ENCODE measurements around the gene USP37.
A peak's percentile ranks its signal among the peaks of the same experiment; 100 is the strongest.

Gene USP37

DNA sequence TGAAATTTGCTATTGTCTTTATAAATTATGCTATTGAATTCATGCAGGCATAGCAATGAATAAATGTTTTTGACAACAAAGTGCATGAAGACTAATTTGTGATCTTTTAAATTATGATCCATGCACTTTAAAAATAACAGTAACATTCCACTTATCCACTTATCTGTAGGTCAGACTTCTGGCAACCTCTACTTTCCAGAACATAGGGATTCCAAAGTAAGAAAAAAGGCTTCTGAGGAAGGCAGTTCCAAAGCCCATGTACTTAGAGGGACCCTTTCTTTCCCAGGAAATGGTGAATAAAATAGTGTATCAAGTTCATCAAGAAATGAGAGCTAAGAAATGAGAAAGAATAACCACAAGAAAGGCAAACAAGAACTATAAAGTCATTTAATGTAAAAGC, 90.9 kb downstream of the USP37 start:
- no peak for DNase-seq (ENCODE audit: low spot score)

DNA sequence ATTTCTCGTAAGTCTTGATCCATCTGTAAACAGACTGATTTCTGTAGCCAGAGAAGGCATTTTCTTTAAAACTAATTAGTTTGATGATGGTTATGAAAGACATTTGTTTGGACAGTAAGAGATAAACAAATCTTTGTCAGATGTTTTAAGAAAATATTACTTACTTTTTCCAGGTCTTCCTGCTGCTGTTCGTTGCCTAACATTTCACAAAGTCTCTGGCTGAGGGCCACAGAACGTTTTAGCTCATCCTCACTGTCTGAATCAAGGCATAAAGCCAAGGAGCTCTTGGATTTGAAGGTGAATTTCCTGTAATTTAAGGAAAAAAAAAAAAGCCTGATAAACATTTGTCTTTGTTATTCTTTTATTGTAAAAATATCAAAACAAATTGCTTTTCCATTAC, 91.5 kb downstream of the USP37 start:
- DNase-seq (ENCODE audit: low spot score): peak; percentile 3

DNA sequence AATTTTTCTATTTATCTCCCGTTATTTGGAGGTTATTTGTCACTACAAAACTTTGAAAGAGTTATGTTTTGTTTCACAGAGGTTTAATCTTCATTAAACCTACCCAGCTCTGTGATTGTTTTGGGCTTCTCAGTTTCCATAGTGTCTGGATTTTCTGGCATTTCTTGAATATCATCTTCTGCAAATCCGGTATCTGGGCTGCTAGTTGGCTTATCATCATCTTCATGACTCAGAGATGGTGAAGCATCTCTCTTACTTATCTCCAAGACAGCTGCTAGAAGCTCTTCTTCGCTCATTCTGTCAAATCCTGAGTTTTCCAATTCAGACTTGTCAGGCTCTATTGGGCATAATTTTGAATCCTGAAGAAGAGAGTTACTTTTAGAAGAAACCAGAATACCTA, 93.6 kb downstream of the USP37 start:
- DNase-seq (ENCODE audit: low spot score): no peak

DNA sequence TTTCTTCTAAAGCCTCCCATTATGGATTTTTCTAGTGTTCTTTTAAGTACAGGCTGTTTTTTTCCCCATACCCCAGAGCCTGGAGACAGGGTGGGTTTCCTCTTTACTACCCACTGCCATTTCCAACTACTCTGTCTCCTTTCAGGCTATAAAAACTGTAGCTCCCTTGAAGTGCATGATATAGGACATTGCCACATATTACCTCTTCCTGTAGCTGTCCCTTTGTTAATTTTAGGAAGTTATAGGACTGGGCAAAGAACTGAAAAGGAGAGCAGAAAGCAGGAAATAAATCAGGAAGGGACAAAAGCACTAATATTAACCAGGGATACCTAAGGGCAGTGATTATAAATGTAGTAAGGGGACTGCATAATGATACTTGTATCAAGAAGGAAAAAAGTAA, 95.2 kb downstream of the USP37 start:
- no peak for DNase-seq (ENCODE audit: low spot score)

DNA sequence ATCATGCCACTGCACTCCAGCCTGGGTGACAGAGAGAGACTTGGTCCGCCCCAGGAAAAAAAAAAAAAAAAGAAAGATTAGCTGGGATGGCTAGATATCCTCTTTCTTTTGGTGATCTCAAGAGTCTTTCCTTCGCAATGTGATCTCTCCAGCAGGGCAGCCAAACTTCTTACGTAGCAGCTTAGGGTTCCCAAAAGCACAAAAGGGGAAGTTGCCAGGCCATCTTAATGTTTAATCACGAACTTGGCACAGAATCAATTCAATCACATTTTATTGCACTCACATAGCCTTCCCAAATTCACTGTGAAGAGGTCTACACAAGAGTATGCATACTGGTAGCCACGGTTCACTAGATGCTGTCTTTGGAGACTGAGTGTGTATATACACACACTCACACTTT, 96.2 kb downstream of the USP37 start:
- no peak for DNase-seq (ENCODE audit: low spot score)

DNA sequence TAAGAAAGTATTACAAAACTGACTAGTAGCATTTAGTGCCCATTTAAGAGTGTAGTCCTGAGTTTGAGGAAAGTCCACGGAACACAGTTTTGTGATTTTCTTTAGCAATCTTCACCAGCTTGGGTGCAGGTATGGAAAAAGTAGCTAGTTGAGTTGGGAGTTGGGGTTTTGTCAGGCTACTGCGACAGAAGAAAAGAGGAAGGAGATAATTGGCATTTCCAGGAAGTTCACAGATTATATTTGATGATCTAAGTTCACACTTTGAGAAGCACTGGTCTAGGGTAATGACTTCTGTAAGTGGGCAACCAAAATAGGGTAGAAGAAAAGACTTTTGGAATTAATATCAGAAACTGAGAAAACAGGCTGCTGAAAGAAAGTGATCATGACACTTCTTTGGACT, 97.1 kb downstream of the USP37 start:
- DNase-seq (ENCODE audit: low spot score): no peak

DNA sequence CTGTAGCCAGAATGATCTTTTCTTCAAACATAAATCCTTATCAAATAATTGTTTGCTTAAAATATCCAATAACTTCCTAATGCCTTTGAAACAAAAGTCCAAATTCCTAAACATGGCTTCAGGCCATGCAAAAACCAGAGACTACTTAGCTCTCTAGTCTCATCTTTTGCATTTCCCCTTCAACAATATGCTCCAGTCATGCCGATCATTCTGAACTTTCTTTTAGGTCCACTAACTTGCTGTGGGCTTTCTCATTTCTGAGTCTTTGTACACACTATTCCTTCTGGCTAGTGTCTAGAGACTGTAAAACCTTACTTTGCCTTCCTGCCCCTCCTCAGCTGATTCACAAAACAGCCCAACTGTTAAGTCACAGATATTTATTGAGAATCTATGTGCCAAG, 97.7 kb downstream of the USP37 start:
- DNase-seq (ENCODE audit: low spot score): no peak

DNA sequence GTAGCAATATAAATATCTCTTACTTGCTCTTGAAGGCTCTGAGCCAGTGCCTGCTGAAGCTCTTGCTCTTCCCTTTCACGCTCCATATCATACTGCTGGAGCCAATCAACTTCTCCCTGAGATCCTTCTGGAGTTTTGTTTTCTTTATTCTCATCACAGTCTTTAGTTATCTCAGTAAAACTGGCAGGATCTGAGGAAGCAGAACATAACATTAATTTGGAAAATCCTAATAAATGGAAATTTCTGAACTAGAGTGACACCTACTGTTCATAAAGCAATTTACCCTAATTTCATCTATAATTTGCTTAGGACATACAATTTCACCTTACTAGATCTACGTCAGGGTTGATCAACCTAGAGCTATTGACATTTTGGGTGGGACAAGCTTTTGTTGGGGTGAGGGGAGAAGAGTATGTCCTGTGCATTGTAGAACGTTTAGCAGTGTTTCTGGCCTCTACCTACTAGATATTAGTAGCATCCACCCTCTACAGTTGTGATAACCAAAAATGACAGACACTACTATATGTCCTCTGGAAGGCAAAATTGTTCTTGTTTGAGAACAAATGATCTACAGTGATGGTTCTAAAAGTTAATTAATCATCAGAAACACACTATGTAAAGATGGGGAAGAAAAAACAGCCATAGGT, 102.0 kb downstream of the USP37 start:
- peak; percentile 12 for DNase-seq (ENCODE audit: low spot score)

DNA sequence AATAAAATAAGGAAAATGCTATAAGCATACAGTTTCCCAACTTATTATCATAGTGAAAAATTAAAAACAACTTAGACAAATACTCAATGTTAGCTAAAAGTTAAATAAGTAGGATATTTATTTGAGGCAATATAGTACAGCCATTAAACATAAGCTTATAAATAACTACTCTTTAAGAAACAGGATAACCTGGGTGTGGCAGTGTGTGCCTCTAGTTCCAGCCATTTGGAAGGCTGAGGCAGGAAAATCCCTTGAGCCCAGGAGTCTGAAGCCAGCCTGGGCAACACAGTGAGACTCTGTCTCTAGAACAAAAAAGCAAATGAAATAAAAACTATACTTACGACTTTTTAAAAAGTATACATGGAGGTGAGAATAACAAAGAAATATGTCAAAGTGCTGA, 109.6 kb downstream of the USP37 start:
- no peak for DNase-seq (ENCODE audit: low spot score)

DNA sequence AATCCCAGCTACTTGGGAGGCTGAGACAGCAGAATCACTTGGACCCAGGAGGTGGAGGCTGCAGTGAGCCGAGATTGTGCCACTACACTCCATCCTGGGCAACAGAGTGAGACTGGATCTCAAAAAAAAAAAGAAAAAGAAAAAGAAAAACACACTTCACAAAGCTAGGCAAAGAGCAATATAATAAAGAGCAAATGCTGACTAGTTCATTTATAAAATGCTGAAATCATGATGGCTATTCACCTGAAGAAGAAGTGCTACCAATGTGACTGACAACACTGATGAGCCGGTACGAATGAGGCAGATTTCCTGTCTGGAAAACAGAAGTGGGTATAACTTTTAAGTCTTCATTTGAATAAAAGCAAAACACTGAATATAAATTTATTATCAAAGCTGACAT, 111.3 kb downstream of the USP37 start:
- no peak for DNase-seq (ENCODE audit: low spot score)

DNA sequence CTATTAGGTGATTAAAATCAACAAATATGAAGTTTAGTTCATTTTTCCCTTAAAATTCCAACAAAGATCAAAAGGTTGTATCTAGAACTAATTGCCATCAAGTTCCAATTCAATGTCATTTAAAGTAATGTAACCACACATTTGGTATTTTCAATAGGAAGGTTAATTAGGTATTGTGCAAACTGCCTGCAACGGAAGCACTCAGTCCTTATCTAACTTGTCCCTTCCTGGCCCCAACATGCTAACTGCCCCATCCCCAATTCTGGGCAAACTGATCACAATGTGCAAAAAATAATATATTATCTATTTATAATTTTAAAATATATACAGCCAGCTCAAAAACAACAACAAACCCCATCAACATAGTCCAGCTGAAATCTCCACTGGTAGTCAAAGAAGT, 116.1 kb downstream of the USP37 start:
- no peak for DNase-seq (ENCODE audit: low spot score)

DNA sequence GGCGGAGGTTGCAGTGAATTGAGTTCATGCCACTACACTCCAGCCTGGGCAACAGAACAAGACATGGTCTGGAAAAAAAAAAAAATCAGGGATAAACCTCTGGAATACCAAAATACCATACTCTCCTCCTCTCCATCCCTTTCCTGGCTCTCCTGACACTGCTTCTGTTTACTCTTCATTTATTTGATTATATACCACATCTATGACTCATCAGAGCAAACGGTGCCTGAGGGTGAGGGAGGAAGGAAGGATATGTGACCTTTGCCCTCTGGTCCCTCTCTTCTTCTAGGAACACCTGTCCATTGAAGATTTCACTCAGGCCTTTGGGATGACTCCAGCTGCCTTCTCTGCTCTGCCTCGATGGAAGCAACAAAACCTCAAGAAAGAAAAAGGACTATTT, 119.2 kb downstream of the USP37 start:
- no peak for DNase-seq (ENCODE audit: low spot score)

DNA sequence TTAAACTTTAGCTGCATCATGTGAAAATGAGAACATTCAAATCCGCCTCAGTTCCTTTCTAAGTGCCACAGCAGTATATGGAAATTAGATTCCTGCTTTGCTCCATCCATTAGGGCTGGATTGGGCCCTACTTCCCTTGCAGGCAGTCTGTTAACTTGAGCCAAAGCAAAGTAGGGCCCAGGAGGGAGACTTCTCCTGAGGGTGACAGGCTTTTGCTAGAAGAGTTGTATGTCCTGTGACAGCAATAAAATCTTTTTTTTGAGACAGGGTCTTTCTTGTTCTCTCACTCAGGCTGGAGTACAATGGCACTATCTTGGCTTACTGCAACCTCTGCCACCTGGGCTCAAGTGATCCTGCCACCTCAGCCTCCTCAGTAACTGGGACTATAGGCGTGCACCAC, 121.1 kb downstream of the USP37 start:
- DNase-seq (ENCODE audit: low spot score): no peak

DNA sequence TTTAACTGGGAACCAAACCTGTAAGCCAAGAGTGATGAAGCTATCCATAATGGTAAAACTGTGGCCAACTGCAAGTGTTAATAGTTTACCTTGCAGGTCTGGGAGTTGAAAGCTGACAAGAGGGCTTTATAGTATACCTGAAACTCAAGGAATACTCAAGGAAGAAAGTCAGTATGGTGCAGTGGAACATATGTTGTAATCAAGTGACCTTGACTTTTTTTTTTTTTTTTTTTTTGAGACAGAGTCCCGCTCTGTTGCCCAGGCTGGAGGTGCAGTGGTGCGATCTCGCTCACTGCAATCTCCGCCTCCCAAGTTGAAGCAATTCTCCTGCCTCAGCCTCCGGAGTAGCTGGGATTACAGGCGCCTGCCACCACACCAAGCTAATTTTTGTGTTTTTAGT, 121.6 kb downstream of the USP37 start:
- DNase-seq (ENCODE audit: low spot score): no peak

DNA sequence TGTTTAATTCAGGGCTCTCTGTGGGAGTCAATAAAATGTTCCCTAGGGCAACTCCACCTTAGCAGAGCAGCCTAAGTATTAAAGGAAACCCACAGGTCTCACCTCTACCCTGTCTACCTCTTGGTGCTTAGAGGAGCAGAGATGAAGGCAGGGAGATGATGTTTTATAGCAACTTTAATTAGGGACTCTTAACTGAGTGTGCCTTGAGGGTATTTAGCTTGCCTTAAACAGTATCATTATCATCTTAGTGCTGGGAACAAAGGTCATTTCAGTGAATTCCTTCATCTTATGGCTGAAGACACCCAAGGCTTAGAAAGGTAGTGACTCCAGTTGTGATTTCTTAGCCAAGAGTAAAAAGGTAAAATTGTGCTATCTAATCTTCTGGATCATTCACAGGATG, 122.5 kb downstream of the USP37 start:
- no peak for DNase-seq (ENCODE audit: low spot score)

DNA sequence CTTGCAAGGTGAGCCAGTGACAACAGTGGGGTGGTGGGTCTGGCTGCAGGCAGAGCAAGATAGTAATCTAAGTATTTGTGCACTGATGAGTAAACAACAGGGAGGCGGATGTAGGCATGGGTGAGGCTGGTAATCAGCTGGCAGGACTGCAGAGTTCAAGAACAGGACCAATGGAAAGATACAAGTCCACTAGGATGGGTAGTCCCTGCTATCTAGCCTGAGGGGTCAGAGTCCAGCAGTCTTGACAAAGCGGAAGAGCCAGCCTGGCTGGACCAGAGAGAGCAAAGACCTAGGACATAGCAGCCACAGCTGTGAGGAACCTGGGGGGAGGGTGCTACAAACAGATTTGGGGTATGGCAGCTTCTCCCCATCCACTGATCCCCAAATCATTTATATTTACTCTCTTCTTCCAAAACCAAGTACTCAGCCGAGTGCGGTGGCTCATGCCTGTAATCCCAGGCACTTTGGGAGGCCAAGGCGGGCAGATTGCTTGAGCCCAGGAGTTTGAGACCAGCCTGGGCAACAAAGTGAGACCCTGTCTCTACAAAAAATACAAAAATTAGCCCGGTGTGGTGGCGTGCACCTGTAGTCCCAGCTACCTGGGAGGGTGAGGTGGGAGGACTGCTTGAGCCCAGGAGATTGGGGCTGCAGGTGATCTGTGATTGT, 123.3 kb downstream of the USP37 start:
- DNase-seq (ENCODE audit: low spot score): no peak

DNA sequence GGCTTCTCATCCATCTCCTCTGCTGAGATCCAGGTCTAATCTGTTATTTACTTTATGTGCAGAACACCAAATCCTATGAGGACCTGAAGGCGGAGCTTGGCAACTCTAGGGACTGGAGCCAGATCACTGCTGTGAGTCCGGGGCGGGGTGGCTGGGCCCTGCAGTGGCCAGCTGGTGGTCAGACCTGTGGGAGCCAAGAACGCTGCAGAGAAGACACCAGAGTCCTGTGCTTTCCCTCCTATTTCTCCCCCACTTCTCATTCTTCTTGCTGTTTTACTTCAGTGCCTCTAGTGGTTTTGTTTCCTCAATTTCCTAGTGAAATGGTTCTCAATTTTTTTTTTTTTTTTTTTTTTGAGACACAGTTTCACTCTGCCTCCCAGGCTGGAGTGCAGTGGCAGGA, 129.6 kb downstream of the USP37 start:
- DNase-seq (ENCODE audit: low spot score): no peak

DNA sequence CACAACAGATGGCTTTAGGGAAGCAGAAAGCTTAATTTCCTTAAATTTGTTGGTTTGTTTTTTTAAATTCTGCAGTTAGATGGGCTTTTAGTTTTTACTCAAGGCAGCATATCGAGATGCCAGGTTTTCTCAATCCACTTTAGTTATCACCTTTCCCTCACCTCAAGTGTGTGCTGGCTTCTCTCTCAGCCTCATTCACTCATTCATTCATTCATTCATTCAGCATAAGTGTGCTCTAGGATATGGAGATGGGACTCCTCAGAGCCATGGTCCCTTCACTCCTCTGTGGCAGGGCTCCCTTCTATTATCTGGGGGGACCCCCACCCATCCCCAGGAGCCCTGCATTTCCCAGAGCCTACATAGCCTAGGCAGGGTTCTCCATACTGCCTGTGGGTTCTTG, 130.2 kb downstream of the USP37 start:
- DNase-seq (ENCODE audit: low spot score): no peak

DNA sequence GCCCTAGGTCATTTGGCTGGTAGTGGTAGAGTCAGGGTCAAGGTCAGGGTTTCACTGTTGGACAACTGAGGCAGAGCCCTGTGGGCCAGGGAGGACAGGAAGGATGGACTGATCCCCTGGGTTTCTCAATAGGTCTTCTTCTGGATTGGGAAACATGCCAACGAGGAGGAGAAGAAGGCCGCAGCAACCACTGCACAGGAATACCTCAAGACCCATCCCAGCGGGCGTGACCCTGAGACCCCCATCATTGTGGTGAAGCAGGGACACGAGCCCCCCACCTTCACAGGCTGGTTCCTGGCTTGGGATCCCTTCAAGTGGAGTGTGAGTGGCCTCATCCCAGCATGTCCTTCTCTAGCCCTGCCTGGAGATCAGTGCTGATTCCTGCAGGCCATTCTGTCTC, 131.2 kb downstream of the USP37 start:
- no peak for DNase-seq (ENCODE audit: low spot score)

DNA sequence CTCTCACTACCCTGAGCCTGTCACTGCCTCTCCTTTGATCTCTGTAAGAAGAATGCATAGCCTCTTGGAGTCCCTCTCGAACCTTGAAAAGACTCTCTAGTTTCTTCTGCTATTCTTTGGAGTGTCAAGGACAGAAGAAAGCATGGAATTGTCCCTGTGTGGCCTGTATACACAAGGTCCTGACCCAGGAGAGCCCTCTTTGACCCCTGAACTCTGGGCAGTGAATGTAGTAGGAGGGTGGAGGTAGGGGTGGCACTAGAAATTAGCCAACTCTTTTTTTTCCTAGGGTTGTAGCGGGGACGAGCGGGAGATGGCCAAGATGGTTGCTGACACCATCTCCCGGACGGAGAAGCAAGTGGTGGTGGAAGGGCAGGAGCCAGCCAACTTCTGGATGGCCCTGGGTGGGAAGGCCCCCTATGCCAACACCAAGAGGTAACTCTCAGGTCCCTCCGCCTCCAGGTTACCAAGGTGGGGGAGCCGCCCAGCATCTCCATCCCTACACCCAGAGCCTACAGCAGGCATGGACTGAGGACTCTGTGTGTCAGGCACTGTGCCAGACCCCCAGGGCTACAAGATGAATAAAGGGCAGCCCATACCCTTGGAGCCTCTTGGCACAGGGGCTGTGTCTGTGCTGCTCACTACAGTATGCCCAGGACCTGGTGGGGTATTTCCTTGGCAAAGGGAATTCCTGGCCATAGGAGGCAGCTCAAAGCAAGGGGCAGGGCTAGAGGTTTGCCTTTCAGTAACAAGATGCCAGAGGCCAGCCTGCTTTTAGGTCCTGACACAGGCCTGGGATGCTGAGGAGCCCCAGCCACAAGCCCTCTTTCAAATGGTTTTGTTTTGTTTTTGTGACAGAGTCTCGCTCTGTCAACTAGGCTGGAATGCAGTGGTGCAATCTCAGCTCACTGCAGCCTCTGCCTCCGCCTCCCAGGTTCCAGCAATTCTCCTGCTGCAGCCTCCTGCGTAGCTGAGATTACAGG, 132.9 kb downstream of the USP37 start:
- peak; percentile 46 for DNase-seq (ENCODE audit: low spot score)

DNA sequence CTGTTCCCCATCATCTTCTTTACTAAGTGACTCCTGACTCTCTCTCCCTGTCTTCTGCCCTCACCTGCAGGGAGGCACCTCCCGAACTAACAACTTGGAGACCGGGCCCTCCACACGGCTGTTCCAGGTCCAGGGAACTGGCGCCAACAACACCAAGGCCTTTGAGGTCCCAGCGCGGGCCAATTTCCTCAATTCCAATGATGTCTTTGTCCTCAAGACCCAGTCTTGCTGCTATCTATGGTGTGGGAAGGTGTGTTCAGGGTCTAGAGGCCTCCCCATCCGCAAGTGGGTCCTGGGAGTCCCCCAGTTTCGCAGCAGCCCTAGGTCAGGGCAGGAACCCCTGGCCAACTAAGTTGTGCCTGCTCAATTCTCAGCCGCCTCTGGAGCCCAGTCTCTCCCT, 133.7 kb downstream of the USP37 start:
- DNase-seq (ENCODE audit: low spot score): no peak

DNA sequence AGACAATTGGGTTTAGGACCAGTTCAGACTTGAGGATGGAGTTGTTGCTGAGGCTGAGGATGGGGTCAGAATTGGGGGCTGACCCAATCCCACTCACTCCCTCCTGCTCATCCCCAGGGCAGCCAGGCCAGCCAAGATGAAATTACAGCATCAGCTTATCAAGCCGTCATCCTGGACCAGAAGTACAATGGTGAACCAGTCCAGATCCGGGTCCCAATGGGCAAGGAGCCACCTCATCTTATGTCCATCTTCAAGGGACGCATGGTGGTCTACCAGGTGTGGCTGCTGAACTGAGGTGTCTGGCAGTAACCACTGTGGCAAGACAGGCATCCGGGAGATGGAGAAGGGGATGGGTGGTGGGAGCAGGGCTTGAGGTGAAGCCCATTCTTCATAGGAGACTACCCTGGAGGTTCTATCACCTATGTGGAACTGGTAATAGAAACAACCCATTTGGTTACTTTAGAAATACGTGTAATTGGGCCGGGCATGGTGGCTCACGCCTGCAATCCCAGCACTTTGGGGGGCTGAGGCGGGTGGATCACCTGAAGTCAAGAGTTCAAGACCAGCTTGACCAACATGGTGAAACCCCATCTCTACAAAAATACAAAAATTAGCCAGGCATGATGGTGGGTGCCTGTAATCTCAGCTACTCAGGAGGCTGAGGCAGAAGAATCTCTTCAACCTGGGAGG, 135.3 kb downstream of the USP37 start:
- no peak for DNase-seq (ENCODE audit: low spot score)

DNA sequence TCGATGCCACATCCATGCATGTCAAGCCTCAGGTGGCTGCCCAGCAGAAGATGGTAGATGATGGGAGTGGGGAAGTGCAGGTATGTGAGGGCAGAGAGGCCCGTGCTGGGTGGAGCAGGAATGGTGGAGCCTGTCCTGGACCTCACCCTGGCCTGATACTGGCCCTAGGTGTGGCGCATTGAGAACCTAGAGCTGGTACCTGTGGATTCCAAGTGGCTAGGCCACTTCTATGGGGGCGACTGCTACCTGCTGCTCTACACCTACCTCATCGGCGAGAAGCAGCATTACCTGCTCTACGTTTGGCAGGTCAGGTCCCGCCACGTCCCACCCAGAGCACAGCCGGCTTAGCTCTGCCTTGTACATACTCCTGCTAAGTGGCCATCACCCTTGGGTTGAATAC, 136.3 kb downstream of the USP37 start:
- DNase-seq (ENCODE audit: low spot score): no peak

Measured in AG08396 (cell line).